Jurkat, Clone E6-1 (cell line): ENCODE data around the gene BAG3.
A peak's percentile ranks its signal among the peaks of the same experiment; 100 is the strongest.

Experiments
- DNase-seq: peaks from one replicate; pipeline ENCODE4 v3.0.0-alpha.2; 2011; ENCODE audit warnings: low read depth, low spot score
- H3K4me3 ChIP-seq: 2 replicates; pipeline ENCODE4 v1.5.1; 2011; ENCODE audit warnings: mild to moderate bottlenecking, low read length, control low read depth, moderate library complexity

The BAG3 gene

GRCh38 chr10:119715628-119716505, 64.7 kb downstream of the BAG3 start:
- no peak for DNase-seq
- H3K4me3 ChIP-seq = no peak overlapping the region

GRCh38 chr10:119723161-119723560, 72.0 kb downstream of the BAG3 start:
- H3K4me3 ChIP-seq = no peak overlapping the region
- no peak for DNase-seq

GRCh38 chr10:119723624-119724023, 72.4 kb downstream of the BAG3 start:
- H3K4me3 ChIP-seq = no peak overlapping the region
- DNase-seq = no peak

GRCh38 chr10:119724593-119725516, 73.7 kb downstream of the BAG3 start:
- peak overlapping the region; percentile 64 for H3K4me3 ChIP-seq
- DNase-seq = no peak

GRCh38 chr10:119725517-119725827, 74.3 kb downstream of the BAG3 start:
- no peak for DNase-seq

GRCh38 chr10:119725828-119726675, 74.9 kb downstream of the BAG3 start, which contains the start of gene INPP5F:
Gene INPP5F (plus strand): TSS chr10:119726050. CDS start chr10:119726263, 213 bp downstream.
- DNase-seq = peak; percentile 95

More at GRCh38 chr10:119725517-119725827, 74.3 kb downstream of the BAG3 start:
- H3K4me3 ChIP-seq = peak overlapping the region; percentile 64

GRCh38 chr10:119726676-119727261, 75.6 kb downstream of the BAG3 start:
- DNase-seq = no peak
- peak overlapping the region; percentile 64 for H3K4me3 ChIP-seq

More at GRCh38 chr10:119725828-119726675, 74.9 kb downstream of the BAG3 start, which contains the start of gene INPP5F:
- peak within 1 kb of the TSS; percentile 64 for H3K4me3 ChIP-seq
